Measurements from ENCODE around the gene CTSL. TPM values are rescaled to one million over a fixed set of nuclear protein-coding genes. Genes with fewer than 3 reads are reported as not detected.

The CTSL gene
- total RNA-seq (1.2 TPM), polyA plus RNA-seq (10 to 100 TPM in 1 of 4 donors, 1 to 10 TPM in 3; 1.5 to 10.6 (median 3.4) TPM)

GRCh38 chr9:87725900-87726709 lies at the start of gene CTSL:
CTSL (plus strand) TSS chr9:87726119; CDS start chr9:87727604, 1,485 bp downstream.
- Histone ChIP-seq H3K27me3 (ENCODE audit: control insufficient read depth, insufficient read depth, low read length) (peaks cover 4% of the 10 kb centered on the region), H3K27ac (ENCODE audit: insufficient read depth, low read length, poor library complexity, severe bottlenecking) (peak within 1 kb of the TSS; percentile 23), H3K9me3 (ENCODE audit: control insufficient read depth in 2 of 2, low read length in 2 of 2) (no peaks in the 10 kb centered on the region), H3K36me3 (ENCODE audit: control insufficient read depth, insufficient read depth, low read length) (no peaks in the 10 kb centered on the region), H3K4me1 (ENCODE audit: control insufficient read depth, insufficient read depth, low read length, poor library complexity, severe bottlenecking) (peaks cover 8% of the 10 kb centered on the region), H3K4me3 (ENCODE audit: low read depth, low read length) (no peak within 1 kb of the TSS)
- Mint-ChIP-seq H3K36me3 (peaks cover 3% of the 10 kb centered on the region), H3K4me1 (peaks cover 0 to 27% (median under 1%) of the 10 kb centered on the region in 4 donors), H3K9me3 (peaks cover 0 to 2% (median 0%) of the 10 kb centered on the region in 7 donors), H3K4me3 (peak within 1 kb of the TSS in 3 of 4 donors; percentile 80 to 92 (median 82)), H3K27me3 (peaks cover 16% of the 10 kb centered on the region), H3K27ac (peak within 1 kb of the TSS in 2 of 3 donors; percentile 85 to 91)
- DNase-seq: peak; percentile 1 to 37 (median 18)
- peak; percentile 60 to 70 for ATAC-seq (ENCODE audit: low read depth in 2 of 2)

GRCh38 chr9:87676976-87677775 lies 48.7 kb upstream of the CTSL start:
- Mint-ChIP-seq H3K4me1 (peaks cover 0 to 2% (median 0%) of the 10 kb centered on the region in 4 donors), H3K4me3 (no peak overlapping the region), H3K27me3 (peaks cover 8% of the 10 kb centered on the region), H3K9me3 (peaks cover 0 to 2% (median 0%) of the 10 kb centered on the region in 7 donors), H3K36me3 (no peaks in the 10 kb centered on the region), H3K27ac (no peak overlapping the region)
- DNase-seq (no peak), ATAC-seq (ENCODE audit: low read depth in 2 of 2) (no peak)
- no peak overlapping the region for H3K27ac ChIP-seq (ENCODE audit: insufficient read depth, low read length, poor library complexity, severe bottlenecking)
- H3K36me3 ChIP-seq (ENCODE audit: control insufficient read depth, insufficient read depth, low read length): no peaks in the 10 kb centered on the region
- no peaks in the 10 kb centered on the region for H3K9me3 ChIP-seq (ENCODE audit: control insufficient read depth in 2 of 2, low read length in 2 of 2)
- H3K4me1 ChIP-seq (ENCODE audit: control insufficient read depth, insufficient read depth, low read length, poor library complexity, severe bottlenecking): no peaks in the 10 kb centered on the region
- H3K4me3 ChIP-seq (ENCODE audit: low read depth, low read length): no peak overlapping the region
- no peaks in the 10 kb centered on the region for H3K27me3 ChIP-seq (ENCODE audit: control insufficient read depth, insufficient read depth, low read length)

GRCh38 chr9:87677776-87678587 lies 47.9 kb upstream of the CTSL start:
- Mint-ChIP-seq H3K27me3 (peaks cover 8% of the 10 kb centered on the region), H3K36me3 (no peaks in the 10 kb centered on the region), H3K27ac (no peak overlapping the region), H3K9me3 (peaks cover 0 to 2% (median 0%) of the 10 kb centered on the region in 7 donors), H3K4me1 (peaks cover 0 to 2% (median 0%) of the 10 kb centered on the region in 4 donors), H3K4me3 (no peak overlapping the region)
- no peak overlapping the region for H3K27ac ChIP-seq (ENCODE audit: insufficient read depth, low read length, poor library complexity, severe bottlenecking)
- no peaks in the 10 kb centered on the region for H3K27me3 ChIP-seq (ENCODE audit: control insufficient read depth, insufficient read depth, low read length)
- no peaks in the 10 kb centered on the region for H3K9me3 ChIP-seq (ENCODE audit: control insufficient read depth in 2 of 2, low read length in 2 of 2)
- ATAC-seq (ENCODE audit: low read depth in 2 of 2) (no peak), DNase-seq (no peak)
- H3K36me3 ChIP-seq (ENCODE audit: control insufficient read depth, insufficient read depth, low read length): no peaks in the 10 kb centered on the region
- no peak overlapping the region for H3K4me3 ChIP-seq (ENCODE audit: low read depth, low read length)
- H3K4me1 ChIP-seq (ENCODE audit: control insufficient read depth, insufficient read depth, low read length, poor library complexity, severe bottlenecking): no peaks in the 10 kb centered on the region

GRCh38 chr9:87678650-87679355 lies 47.1 kb upstream of the CTSL start:
- no peaks in the 10 kb centered on the region for H3K36me3 ChIP-seq (ENCODE audit: control insufficient read depth, insufficient read depth, low read length)
- peaks cover 0 to 2% (median 0%) of the 10 kb centered on the region in 7 donors for H3K9me3 Mint-ChIP-seq
- H3K4me1 Mint-ChIP-seq: peaks cover 0 to 2% (median 0%) of the 10 kb centered on the region in 4 donors
- H3K36me3 Mint-ChIP-seq: no peaks in the 10 kb centered on the region
- no peaks in the 10 kb centered on the region for H3K4me1 ChIP-seq (ENCODE audit: control insufficient read depth, insufficient read depth, low read length, poor library complexity, severe bottlenecking)
- peaks cover 8% of the 10 kb centered on the region for H3K27me3 Mint-ChIP-seq
- no peaks in the 10 kb centered on the region for H3K9me3 ChIP-seq (ENCODE audit: control insufficient read depth in 2 of 2, low read length in 2 of 2)
- no peaks in the 10 kb centered on the region for H3K27me3 ChIP-seq (ENCODE audit: control insufficient read depth, insufficient read depth, low read length)
- DNase-seq (peak in 1 of 3 donors; percentile 35), ATAC-seq (ENCODE audit: low read depth in 2 of 2) (no peak)
- no peak overlapping the region for H3K27ac Mint-ChIP-seq
- H3K27ac ChIP-seq (ENCODE audit: insufficient read depth, low read length, poor library complexity, severe bottlenecking): no peak overlapping the region
- H3K4me3 Mint-ChIP-seq: no peak overlapping the region
- no peak overlapping the region for H3K4me3 ChIP-seq (ENCODE audit: low read depth, low read length)

- Histone ChIP-seq H3K4me1 (ENCODE audit: control insufficient read depth, insufficient read depth, low read length, poor library complexity, severe bottlenecking) (peaks cover 3% of the 10 kb centered on the region), H3K27me3 (ENCODE audit: control insufficient read depth, insufficient read depth, low read length) (no peaks in the 10 kb centered on the region), H3K36me3 (ENCODE audit: control insufficient read depth, insufficient read depth, low read length) (no peaks in the 10 kb centered on the region), H3K9me3 (ENCODE audit: control insufficient read depth in 2 of 2, low read length in 2 of 2) (no peaks in the 10 kb centered on the region), H3K27ac (ENCODE audit: insufficient read depth, low read length, poor library complexity, severe bottlenecking) (no peak overlapping the region), H3K4me3 (ENCODE audit: low read depth, low read length) (no peak overlapping the region)
- Mint-ChIP-seq H3K4me3 (no peak overlapping the region), H3K27ac (no peak overlapping the region), H3K9me3 (peaks cover 0 to 2% (median 0%) of the 10 kb centered on the region in 7 donors), H3K27me3 (peaks cover 13% of the 10 kb centered on the region), H3K4me1 (peaks cover 0 to 16% (median 3%) of the 10 kb centered on the region in 4 donors), H3K36me3 (no peaks in the 10 kb centered on the region)
- DNase-seq: no peak
- no peak for ATAC-seq (ENCODE audit: low read depth in 2 of 2)
Measured at GRCh38 chr9:87681271-87682061, 44.5 kb upstream of the CTSL start.

- H3K9me3 Mint-ChIP-seq: peaks cover 0 to 2% (median 0%) of the 10 kb centered on the region in 7 donors
- H3K4me1 Mint-ChIP-seq: peaks cover 0 to 16% (median 3%) of the 10 kb centered on the region in 4 donors
- Histone ChIP-seq H3K36me3 (ENCODE audit: control insufficient read depth, insufficient read depth, low read length) (no peaks in the 10 kb centered on the region), H3K4me1 (ENCODE audit: control insufficient read depth, insufficient read depth, low read length, poor library complexity, severe bottlenecking) (peaks cover 3% of the 10 kb centered on the region), H3K27me3 (ENCODE audit: control insufficient read depth, insufficient read depth, low read length) (no peaks in the 10 kb centered on the region), H3K4me3 (ENCODE audit: low read depth, low read length) (no peak overlapping the region), H3K27ac (ENCODE audit: insufficient read depth, low read length, poor library complexity, severe bottlenecking) (no peak overlapping the region), H3K9me3 (ENCODE audit: control insufficient read depth in 2 of 2, low read length in 2 of 2) (no peaks in the 10 kb centered on the region)
- peaks cover 9% of the 10 kb centered on the region for H3K27me3 Mint-ChIP-seq
- no peak for DNase-seq
- H3K27ac Mint-ChIP-seq: no peak overlapping the region
- no peaks in the 10 kb centered on the region for H3K36me3 Mint-ChIP-seq
- ATAC-seq (ENCODE audit: low read depth in 2 of 2): no peak
- no peak overlapping the region for H3K4me3 Mint-ChIP-seq
Measured at GRCh38 chr9:87682085-87682484, 43.8 kb upstream of the CTSL start.
